K562 (cell line): Measurements from ENCODE around the gene SYNPR. TPM values are rescaled to one million over a fixed set of nuclear protein-coding genes. Genes with fewer than 3 reads are reported as not detected.
A peak's percentile ranks its signal among the peaks of the same experiment; 100 is the strongest.

Experiments
- ATAC-seq: fragments of 200-7000 bp; cut with Tn5 transposase; 3 replicates; pipeline ENCODE4 v1.9.1; 2020; ENCODE audit warnings: moderate library complexity
- BruUV-seq: library from RNA; stranded (reverse); fragments of 400-500 nt; replicated peaks from 2 replicates; lab custom pipeline; 2021; lab: Mats Ljungman, UMichigan
- CTCF ChIA-PET: fragments of 300-600 bp; formaldehyde crosslinking; extraction: SDS; loops from one replicate; lab custom pipeline; 2021; ENCODE audit warnings: low intra/inter-chr PET ratio; lab: Yijun Ruan, JAX
- POLR2A ChIA-PET: fragments of 300-600, 350-650 bp; sonication (Branson Sonifier 250); formaldehyde crosslinking; extraction: SDS; loops from one replicate; lab custom pipeline; 2021; ENCODE audit warnings: antibody characterized with exemption, inconsistent platforms; lab: Yijun Ruan, JAX
- DNase-seq, 4 experiments: peaks; one replicate each; pipeline versions ENCODE4 v3.0.0 to v3.0.0-alpha.2; 2011 to 2018; ENCODE audit warnings: low spot score in 3 of 4, mixed read lengths in 3 of 4; ENCODE audit errors: extremely low read depth in 1 of 4
- FAIRE-seq: peaks from 2 replicates; lab custom pipeline; 2011; peaks lifted over from hg19 to GRCh38; lab: Jason Lieb, UNC
- H2AFZ ChIP-seq: 2 replicates; pipeline ENCODE4 v1.6.0; 2011; ENCODE audit warnings: low read depth, low read length, control low read depth, inconsistent platforms
- H3K27ac ChIP-seq: fragments of 200-600 bp; 3 replicates; pipeline ENCODE4 v1.8.0; 2011; ENCODE audit warnings: low read depth, mild to moderate bottlenecking, control low read depth, inconsistent platforms, low read length, moderate library complexity, mixed read lengths; ENCODE audit errors: extremely low read depth
- H3K27me3 ChIP-seq, 2 experiments: fragments of 300-600 bp in 1 of 2; 2 replicates in 1 of 2; 3 replicates in 1 of 2; pipeline versions ENCODE4 v1.6.0 to v1.8.0; 2011; ENCODE audit warnings: inconsistent platforms in 2 of 2, low read length in 2 of 2, mild to moderate bottlenecking in 1 of 2, mixed read lengths in 1 of 2, moderate library complexity in 1 of 2; ENCODE audit not compliant: control insufficient read depth in 2 of 2, insufficient read depth in 2 of 2
- H3K36me3 ChIP-seq: fragments of 300-600 bp; 3 replicates; pipeline ENCODE4 v1.8.0; 2011; ENCODE audit warnings: mild to moderate bottlenecking, low read length, inconsistent platforms; ENCODE audit not compliant: control insufficient read depth, insufficient read depth
- H3K4me1 ChIP-seq, 2 experiments: fragments of 200-600 bp in 1 of 2; replicated peaks in 1 of 2; 2 replicates in 1 of 2; 3 replicates in 1 of 2; pipeline versions ENCODE4 v1.5.1 to v1.8.0; 2011; ENCODE audit warnings: inconsistent platforms in 2 of 2, low read length in 2 of 2, mild to moderate bottlenecking in 1 of 2, mixed read lengths in 1 of 2, moderate library complexity in 1 of 2; ENCODE audit not compliant: control insufficient read depth in 2 of 2, insufficient read depth in 2 of 2
- H3K4me2 ChIP-seq: 2 replicates; pipeline ENCODE4 v1.6.1; 2011; ENCODE audit warnings: low read length, control low read depth, inconsistent platforms, mixed read lengths; ENCODE audit not compliant: insufficient read depth
- H3K4me3 ChIP-seq: fragments of 200-600 bp; sonication (generic), shearing (Covaris generic); 2 replicates; pipeline ENCODE4 v1.5.1; 2016; ENCODE audit warnings: control low read depth, inconsistent platforms
- H3K79me2 ChIP-seq: fragments of 200-600 bp; 3 replicates; pipeline ENCODE4 v1.8.0; 2011; ENCODE audit warnings: low read length, inconsistent platforms; ENCODE audit not compliant: control insufficient read depth, insufficient read depth
- H3K9ac ChIP-seq, 2 experiments: 2 replicates each; pipeline versions ENCODE4 v1.6.0 to v1.6.1; 2011; ENCODE audit warnings: low read depth in 2 of 2, low read length in 2 of 2, control low read depth in 1 of 2, inconsistent platforms in 1 of 2, mild to moderate bottlenecking in 1 of 2, mixed read lengths in 1 of 2; ENCODE audit not compliant: insufficient read depth in 1 of 2
- H3K9me1 ChIP-seq: one replicate; pipeline ENCODE4 v1.6.0; 2011; ENCODE audit warnings: inconsistent platforms, mild to moderate bottlenecking, low read length, moderate library complexity; ENCODE audit not compliant: control insufficient read depth, insufficient read depth
- H3K9me3 ChIP-seq: replicated peaks from 2 replicates; pipeline ENCODE4 v1.5.1; 2011; ENCODE audit warnings: low read depth, low read length, inconsistent platforms; ENCODE audit not compliant: control insufficient read depth, insufficient read depth
- H4K20me1 ChIP-seq: replicated peaks from 2 replicates; pipeline ENCODE4 v1.6.1; 2011; ENCODE audit warnings: low read length, inconsistent platforms, mixed read lengths; ENCODE audit not compliant: control insufficient read depth, insufficient read depth
- ELF4 ChIP-seq: fragments of 450-650 bp; formaldehyde crosslinking; IDR thresholded peaks from 2 replicates; pipeline ENCODE4 v1.4.0; 2022; ENCODE audit warnings: missing genetic modification characterization
- ZNF165 ChIP-seq: fragments of 250-450 bp; sonication (Bioruptor Pico); IDR thresholded peaks from 2 replicates; pipeline ENCODE4 v1.4.0; 2020; ENCODE audit warnings: borderline replicate concordance
- ZNF175 ChIP-seq: fragments of 200-800 bp; sonication (Bioruptor generic); IDR thresholded peaks from 2 replicates; pipeline ENCODE4 v1.6.1; 2016; ENCODE audit warnings: low read depth, mild to moderate bottlenecking, missing genetic modification characterization, missing compliant biosample characterization
- ZNF274 ChIP-seq: IDR thresholded peaks from 2 replicates; pipeline ENCODE4 v1.6.1; 2011; ENCODE audit warnings: low read depth, mild to moderate bottlenecking, low read length, moderate library complexity, borderline replicate concordance
- WGBS: fragments of 100-300 bp; shearing (Covaris generic); methylation state at CpG from one replicate; pipeline ENCODE4 v1.1.6; 2016; ENCODE audit warnings: low coverage, mixed read lengths; ENCODE audit not compliant: insufficient coverage; ENCODE audit errors: missing lambda C conversion rate; 5-methylcytosine and 5-hydroxymethylcytosine counted together
- in situ Hi-C: fragments of 300-500 bp; cut with MboI; formaldehyde crosslinking; loops from 4 replicates; pipeline ENCODE4 v1.15.0; 2018; ENCODE audit warnings: inconsistent platforms, mixed read lengths
- intact Hi-C: fragments of 100-400 bp; cut with micrococcal nuclease; formaldehyde crosslinking; loops from 2 replicates; pipeline ENCODE4 v1.14.2; 2022
- polyA plus RNA-seq, 8 experiments: library from polyadenylated mRNA; depleted of rRNA in 4 of 8; stranded (reverse) in 5 of 8; unstranded in 3 of 8; fragments of >200 nt; fragmentation: Nextera tagmentation in 2 of 8; fragmentation: Illumina TruSeq in 1 of 8; extraction: Ambion mirVana in 2 of 8; extraction: Trizol in 1 of 8; gene quantifications; 2 replicates each; pipeline versions ENCODE4 v1.2.1 to v1.2.3, GENCODE V29; 2011 to 2014; ENCODE audit warnings: inconsistent platforms in 1 of 8, missing spikeins in 1 of 8
- total RNA-seq, 7 experiments: library from RNA; depleted of rRNA in 6 of 7; stranded (reverse); fragments of >200 nt in 6 of 7; fragmentation: Illumina TruSeq in 2 of 7; extraction: Trizol in 2 of 7; gene quantifications; 2 replicates each; pipeline versions ENCODE4 v1.2.1 to v1.2.3, GENCODE V29; 2011 to 2021; ENCODE audit warnings: low replicate concordance in 1 of 7
- TF ChIP-seq, protein P1 (sequence below): fragments of 200-800 bp; sonication (Bioruptor generic); IDR thresholded peaks from 2 replicates; pipeline ENCODE4 v1.6.1; 2016; ENCODE audit warnings: missing genetic modification characterization, missing compliant biosample characterization
- TF ChIP-seq, protein P2 (sequence below): sonication (generic); formaldehyde crosslinking; IDR thresholded peaks from 2 replicates; pipeline ENCODE4 v1.8.0; 2022; ENCODE audit warnings: mild to moderate bottlenecking, missing genetic modification reagents, borderline replicate concordance
- TF ChIP-seq, protein P3 (sequence below): fragments of 450-650 bp; IDR thresholded peaks from 2 replicates; pipeline ENCODE4 v1.6.1; 2016
- TF ChIP-seq, protein P4 (sequence below): fragments of 250-450 bp; sonication (Bioruptor Pico); IDR thresholded peaks from 2 replicates; pipeline ENCODE4 v1.8.0; 2021; ENCODE audit warnings: borderline replicate concordance, mild to moderate bottlenecking, moderate library complexity; ENCODE audit not compliant: poor library complexity, severe bottlenecking

The SYNPR gene
- total and polyA plus RNA-seq, 9 of the 15 experiments (the other 6 are each of a cell fraction or from before 2014, with no cell fraction given) = not detected

DNA sequence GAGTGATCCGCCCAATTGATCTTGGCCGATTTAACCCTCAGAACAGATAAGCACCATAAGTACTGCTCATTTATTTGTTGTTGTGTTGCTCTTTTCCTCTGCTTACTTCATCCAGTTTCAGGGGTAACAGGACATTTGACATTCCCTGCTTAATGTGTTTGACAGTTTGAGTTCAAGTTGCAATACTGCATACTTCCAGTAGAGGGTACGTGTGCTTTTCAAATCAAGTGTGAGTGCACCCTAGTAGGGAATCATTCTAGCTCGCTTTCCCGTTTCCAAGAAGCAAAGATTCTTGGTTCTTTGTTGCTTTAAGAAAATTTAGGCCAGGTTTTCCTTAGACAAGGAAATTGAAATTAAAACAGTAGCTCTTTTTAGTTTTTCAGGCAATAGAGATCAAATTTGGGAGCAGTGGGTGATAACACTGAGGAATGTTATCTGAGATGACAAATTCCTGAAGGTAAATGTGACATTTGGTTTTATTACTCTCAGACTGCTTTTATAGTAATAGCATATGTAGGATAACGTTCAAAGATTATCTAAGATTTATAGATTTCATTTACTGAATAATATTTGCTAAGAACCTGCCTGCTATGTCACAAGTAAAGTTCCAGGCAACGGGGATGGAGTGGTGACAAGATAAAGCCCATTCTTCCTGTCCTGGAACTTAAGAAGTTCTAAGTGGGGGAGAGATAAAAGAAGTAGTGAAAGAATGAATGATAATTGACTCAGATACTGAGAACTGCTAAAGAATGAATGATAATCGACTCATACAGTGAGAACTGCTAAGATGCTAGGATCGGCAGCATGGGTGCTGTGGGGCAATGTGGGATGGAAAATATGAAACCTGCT is 73.3 kb downstream of the SYNPR start:
- DNase-seq (peak; percentile 17 to 46 (median 40)), ATAC-seq (peak; percentile 71), FAIRE-seq (peak; percentile 86)
- Histone ChIP-seq H3K9me3 (no peaks in the 10 kb centered on the region), H3K27me3 (no peaks in the 10 kb centered on the region), H3K79me2 (no peaks in the 10 kb centered on the region), H3K36me3 (no peaks in the 10 kb centered on the region), H3K9ac (no peak overlapping the region), H3K27ac (no peak overlapping the region), H3K9me1 (no peaks in the 10 kb centered on the region), H2AFZ (no peak overlapping the region), H3K4me3 (no peak overlapping the region), H3K4me2 (no peak overlapping the region), H4K20me1 (no peaks in the 10 kb centered on the region), H3K4me1 (no peaks in the 10 kb centered on the region)
- ChIA-PET POLR2A (interaction anchor here (1.5 kb wide), 1 partner anchor 43 kb away, joined by 3 read pairs; no protein-coding TSS in a partner anchor), CTCF (interaction anchor here (1.1 to 1.2 kb wide), 2 partner anchors 467 to 642 kb away, joined by 3 to 4 read pairs; no protein-coding TSS in a partner anchor)
- in situ Hi-C loops (loop anchor here (5.0 kb wide), 1 partner anchor 466 kb away; the partner anchor contains the start of gene C3orf49), intact Hi-C loops (loop anchor here (10.0 kb wide), 2 partner anchors 313 to 727 kb away; no protein-coding TSS in a partner anchor)
- no TSS peak for BruUV-seq
- 0% methylated on average over 9 of the region's 9 CpGs for WGBS
- TF ChIP-seq, protein P1, sequence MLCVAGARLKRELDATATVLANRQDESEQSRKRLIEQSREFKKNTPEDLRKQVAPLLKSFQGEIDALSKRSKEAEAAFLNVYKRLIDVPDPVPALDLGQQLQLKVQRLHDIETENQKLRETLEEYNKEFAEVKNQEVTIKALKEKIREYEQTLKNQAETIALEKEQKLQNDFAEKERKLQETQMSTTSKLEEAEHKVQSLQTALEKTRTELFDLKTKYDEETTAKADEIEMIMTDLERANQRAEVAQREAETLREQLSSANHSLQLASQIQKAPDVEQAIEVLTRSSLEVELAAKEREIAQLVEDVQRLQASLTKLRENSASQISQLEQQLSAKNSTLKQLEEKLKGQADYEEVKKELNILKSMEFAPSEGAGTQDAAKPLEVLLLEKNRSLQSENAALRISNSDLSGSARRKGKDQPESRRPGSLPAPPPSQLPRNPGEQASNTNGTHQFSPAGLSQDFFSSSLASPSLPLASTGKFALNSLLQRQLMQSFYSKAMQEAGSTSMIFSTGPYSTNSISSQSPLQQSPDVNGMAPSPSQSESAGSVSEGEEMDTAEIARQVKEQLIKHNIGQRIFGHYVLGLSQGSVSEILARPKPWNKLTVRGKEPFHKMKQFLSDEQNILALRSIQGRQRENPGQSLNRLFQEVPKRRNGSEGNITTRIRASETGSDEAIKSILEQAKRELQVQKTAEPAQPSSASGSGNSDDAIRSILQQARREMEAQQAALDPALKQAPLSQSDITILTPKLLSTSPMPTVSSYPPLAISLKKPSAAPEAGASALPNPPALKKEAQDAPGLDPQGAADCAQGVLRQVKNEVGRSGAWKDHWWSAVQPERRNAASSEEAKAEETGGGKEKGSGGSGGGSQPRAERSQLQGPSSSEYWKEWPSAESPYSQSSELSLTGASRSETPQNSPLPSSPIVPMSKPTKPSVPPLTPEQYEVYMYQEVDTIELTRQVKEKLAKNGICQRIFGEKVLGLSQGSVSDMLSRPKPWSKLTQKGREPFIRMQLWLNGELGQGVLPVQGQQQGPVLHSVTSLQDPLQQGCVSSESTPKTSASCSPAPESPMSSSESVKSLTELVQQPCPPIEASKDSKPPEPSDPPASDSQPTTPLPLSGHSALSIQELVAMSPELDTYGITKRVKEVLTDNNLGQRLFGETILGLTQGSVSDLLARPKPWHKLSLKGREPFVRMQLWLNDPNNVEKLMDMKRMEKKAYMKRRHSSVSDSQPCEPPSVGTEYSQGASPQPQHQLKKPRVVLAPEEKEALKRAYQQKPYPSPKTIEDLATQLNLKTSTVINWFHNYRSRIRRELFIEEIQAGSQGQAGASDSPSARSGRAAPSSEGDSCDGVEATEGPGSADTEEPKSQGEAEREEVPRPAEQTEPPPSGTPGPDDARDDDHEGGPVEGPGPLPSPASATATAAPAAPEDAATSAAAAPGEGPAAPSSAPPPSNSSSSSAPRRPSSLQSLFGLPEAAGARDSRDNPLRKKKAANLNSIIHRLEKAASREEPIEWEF (CRISPR knock-in tag) = no peak
- TF ChIP-seq, protein P2, sequence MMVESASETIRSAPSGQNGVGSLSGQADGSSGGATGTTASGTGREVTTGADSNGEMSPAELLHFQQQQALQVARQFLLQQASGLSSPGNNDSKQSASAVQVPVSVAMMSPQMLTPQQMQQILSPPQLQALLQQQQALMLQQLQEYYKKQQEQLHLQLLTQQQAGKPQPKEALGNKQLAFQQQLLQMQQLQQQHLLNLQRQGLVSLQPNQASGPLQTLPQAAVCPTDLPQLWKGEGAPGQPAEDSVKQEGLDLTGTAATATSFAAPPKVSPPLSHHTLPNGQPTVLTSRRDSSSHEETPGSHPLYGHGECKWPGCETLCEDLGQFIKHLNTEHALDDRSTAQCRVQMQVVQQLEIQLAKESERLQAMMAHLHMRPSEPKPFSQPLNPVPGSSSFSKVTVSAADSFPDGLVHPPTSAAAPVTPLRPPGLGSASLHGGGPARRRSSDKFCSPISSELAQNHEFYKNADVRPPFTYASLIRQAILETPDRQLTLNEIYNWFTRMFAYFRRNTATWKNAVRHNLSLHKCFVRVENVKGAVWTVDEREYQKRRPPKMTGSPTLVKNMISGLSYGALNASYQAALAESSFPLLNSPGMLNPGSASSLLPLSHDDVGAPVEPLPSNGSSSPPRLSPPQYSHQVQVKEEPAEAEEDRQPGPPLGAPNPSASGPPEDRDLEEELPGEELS (CRISPR knock-in tag) = no peak
- TF ChIP-seq ZNF274 = no peak
- no peak for TF ChIP-seq ELF4 (CRISPR knock-in tag)
- no peak for TF ChIP-seq ZNF165 (CRISPR knock-in tag)
- no peak for TF ChIP-seq ZNF175 (CRISPR knock-in tag)
- TF ChIP-seq, protein P3, sequence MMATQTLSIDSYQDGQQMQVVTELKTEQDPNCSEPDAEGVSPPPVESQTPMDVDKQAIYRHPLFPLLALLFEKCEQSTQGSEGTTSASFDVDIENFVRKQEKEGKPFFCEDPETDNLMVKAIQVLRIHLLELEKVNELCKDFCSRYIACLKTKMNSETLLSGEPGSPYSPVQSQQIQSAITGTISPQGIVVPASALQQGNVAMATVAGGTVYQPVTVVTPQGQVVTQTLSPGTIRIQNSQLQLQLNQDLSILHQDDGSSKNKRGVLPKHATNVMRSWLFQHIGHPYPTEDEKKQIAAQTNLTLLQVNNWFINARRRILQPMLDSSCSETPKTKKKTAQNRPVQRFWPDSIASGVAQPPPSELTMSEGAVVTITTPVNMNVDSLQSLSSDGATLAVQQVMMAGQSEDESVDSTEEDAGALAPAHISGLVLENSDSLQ = no peak
- TF ChIP-seq, protein P4, sequence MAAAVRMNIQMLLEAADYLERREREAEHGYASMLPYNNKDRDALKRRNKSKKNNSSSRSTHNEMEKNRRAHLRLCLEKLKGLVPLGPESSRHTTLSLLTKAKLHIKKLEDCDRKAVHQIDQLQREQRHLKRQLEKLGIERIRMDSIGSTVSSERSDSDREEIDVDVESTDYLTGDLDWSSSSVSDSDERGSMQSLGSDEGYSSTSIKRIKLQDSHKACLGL (CRISPR knock-in tag) = no peak
